Measurements from ENCODE around the gene ZNF311.

DNA sequence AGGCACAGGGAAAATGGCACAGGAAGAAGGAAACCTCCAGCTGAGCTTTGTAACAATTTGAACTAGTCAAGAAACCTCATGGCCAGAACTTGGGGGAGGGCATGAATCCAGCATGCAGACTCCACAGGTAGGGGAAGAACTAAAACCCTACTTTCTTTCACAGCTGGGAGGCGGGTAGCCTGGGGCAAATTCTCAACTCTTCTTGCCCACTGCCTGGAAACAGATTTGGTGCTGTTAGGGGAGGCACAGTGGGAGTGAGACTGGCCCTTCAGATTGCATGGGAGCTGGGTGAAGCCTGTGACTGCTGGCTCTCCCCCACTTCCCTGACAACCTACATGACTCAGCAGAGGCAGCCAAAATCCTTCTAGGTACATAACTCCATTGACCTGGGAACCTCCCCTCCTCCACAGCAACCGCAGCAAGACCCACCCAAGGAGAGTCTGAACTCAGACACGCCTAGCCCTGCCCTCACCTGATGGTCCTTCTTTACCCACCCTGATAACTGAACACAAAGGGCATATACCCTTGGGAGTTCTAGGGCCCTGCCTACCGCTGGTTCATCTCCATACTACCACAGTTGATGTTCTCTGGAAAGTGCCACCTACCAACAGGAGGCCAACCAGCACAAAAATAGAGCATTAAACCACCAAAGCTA is 44.1 kb downstream of the ZNF311 start:
- TF ChIP-seq, protein P1, sequence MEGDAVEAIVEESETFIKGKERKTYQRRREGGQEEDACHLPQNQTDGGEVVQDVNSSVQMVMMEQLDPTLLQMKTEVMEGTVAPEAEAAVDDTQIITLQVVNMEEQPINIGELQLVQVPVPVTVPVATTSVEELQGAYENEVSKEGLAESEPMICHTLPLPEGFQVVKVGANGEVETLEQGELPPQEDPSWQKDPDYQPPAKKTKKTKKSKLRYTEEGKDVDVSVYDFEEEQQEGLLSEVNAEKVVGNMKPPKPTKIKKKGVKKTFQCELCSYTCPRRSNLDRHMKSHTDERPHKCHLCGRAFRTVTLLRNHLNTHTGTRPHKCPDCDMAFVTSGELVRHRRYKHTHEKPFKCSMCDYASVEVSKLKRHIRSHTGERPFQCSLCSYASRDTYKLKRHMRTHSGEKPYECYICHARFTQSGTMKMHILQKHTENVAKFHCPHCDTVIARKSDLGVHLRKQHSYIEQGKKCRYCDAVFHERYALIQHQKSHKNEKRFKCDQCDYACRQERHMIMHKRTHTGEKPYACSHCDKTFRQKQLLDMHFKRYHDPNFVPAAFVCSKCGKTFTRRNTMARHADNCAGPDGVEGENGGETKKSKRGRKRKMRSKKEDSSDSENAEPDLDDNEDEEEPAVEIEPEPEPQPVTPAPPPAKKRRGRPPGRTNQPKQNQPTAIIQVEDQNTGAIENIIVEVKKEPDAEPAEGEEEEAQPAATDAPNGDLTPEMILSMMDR (IDR thresholded peaks at IDR 0.05), result no peak
- TF ChIP-seq POLR2AphosphoS5 (IDR thresholded peaks at IDR 0.05) (no peak), POLR2A (IDR thresholded peaks at IDR 0.05) (no peak)

Data from breast epithelium (tissue), 3 donors.